COR-L47 (cell line): ENCODE data around the gene HELZ.
"Not testable (repeated sequence)": the region's sequence is repeated elsewhere in the genome, so short reads cannot be mapped to it uniquely, and the experiment has no call there.

Source experiments
- DNase-seq: peaks from one replicate; lab custom pipeline; 2025; lab: John Stamatoyannopoulos, UW

HELZ gene

GRCh38 chr17:67113486-67113885, 131.5 kb downstream of the HELZ start:
- no peak for DNase-seq

GRCh38 chr17:67111808-67112207, 133.2 kb downstream of the HELZ start:
- no peak for DNase-seq

DNA sequence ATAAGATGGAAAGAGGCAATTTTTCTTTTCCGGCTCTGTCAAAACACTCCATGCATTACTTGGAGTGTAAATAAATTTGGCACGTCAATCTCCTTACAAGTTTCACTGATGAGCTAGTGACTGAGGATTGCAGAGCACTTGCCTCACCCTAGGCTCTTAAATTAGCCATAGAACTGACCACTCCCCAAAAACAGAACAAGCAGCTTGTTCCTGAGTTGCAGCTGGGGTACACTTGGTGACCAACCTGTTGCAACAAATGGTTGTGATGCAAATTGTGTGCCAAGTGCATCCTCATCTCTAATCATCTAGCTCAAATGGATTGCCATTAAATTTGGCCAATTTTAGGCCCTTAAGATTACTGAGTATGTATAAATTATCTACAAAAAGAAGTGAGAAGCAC, 133.7 kb downstream of the HELZ start:
- no peak for DNase-seq

DNA sequence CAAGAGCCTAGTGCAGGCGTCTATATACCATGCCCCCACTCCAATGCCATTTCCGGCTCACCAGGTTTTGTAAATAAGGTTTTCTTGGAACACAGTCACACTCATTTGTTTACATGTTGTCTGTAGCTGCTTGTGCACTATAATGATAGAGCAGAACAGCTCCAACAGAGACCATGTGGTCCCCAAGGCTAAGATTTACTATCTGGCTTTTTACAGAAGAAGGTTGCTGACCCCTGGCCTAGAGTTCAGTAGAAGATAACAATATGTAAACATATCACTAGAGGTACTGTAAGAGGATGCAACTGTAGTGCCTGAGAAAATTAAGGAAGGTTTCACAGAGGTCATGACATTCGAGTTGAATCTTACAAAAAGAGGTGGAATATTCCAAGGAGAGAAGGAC, 134.4 kb downstream of the HELZ start:
- no peak for DNase-seq

DNA sequence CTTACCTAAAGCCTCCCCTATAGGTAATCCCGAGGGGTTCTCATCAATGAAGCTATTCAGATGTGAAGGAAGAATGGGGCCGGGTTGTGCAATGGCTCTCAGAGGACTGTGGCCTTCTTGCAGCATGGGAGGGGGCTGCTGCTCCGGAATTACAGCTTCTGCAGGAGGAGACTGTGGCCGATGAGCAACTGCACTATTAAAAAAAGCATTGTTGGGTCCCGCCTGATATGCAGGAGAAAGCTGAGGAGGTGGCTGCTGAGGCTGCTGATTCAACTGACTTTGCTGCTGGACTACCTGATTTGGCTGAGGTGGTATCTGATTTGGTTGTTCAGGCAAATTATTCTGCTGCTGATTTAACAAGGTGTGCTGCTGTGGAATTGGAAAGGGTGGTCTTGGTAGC, 135.9 kb downstream of the HELZ start:
- DNase-seq: no peak

- DNase-seq: no peak
Measured at GRCh38 chr17:67107811-67108775, 136.9 kb downstream of the HELZ start.

- DNase-seq: no peak
Measured at GRCh38 chr17:67107171-67107570, 137.8 kb downstream of the HELZ start.

DNA sequence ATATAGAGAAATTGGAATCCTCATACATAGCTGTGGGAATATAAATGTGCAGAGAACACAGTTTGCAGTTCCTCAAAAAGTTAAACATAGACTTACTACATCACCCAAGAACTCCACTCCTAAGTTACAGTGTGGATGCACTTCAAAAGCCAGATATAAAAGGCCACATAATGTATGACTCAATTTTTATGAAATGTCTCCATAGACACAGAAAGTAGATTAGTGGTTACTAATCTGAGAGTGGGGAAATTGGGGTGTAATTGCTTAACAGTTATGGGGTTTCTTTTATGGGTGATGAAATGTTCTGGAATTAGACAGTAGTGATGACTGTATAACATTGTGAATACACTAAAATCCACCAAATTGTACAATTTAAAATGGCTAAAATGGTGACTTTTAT, 139.8 kb downstream of the HELZ start:
- DNase-seq: no peak

- not testable (repeated sequence) for DNase-seq
Measured at GRCh38 chr17:67104641-67105040, 140.4 kb downstream of the HELZ start.

DNA sequence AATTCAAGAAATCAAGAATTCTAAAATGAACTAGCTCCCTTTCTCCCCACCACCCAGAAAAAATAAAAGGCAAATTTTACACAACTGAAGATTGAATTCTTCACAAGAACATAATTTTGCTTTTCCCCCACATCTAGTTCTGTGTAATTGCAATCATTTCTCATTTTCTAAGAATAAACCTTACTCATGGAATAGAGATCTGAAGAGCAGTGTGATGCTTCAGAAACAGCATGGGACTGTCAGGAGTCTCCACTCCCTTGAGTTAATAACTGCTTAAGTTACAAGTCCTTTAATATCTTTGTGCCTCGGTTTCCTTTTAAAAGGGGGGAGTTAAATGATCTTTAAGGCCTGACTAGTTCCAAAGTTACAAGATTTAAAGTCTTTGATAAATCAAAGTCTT, 147.0 kb downstream of the HELZ start:
- DNase-seq: no peak

DNA sequence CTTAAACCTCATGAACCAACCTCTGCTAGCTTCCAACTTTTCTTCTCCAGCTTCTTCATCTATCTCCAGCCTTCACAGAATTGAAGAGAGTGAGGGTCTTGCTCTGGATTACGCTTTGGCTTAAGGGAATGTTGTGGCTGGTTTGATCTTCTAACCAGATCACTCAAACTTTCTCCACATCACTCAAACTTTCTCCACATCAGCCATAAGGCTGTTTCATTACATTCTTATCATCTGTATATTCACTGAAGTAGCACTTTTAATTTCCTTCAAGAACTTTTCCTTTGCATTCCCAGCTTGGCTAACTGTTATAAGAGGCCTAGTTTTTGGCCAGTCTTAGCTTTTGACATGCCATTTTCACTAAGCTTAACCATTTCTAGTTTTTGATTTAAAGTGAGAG, 148.4 kb downstream of the HELZ start:
- DNase-seq: no peak

DNA sequence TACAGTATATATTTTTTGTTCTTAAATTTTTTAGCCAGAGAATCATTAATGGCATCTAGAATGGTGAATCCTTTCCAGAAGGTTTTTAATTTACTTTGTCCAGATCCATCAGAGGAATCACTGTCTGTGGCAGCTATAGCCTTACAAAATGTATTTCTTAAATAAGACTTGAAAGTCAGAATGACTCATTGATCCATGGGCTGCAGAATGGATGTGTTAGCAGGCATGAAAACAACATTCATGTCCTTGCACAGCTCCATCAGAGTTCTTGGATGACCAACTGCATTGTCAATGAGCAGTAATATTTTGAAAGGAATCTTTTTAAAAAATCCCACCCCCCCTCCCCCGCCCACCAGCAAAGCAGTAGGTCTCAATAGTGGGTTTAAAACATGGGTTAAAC, 149.2 kb downstream of the HELZ start:
- no peak for DNase-seq

- not testable (repeated sequence) for DNase-seq
Measured at GRCh38 chr17:67095291-67095690, 149.7 kb downstream of the HELZ start.

DNA sequence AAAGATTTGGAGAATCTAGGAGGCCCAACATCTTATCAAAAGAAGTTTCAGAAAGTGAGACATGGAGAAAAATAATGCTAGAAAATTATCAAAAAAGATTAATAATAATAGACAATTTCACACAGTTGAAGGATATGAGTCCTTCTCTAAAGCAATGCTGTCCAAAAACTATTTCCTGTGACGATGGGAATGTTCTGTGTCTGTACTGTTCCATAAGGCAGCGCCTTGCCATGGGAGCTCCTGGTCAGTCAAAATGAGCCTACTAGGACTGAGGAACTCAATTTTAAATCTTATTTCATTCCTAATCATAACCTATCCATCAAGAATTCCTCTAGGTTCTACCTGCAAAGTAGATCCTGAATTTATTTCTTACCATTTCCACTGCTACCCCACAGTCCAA, 151.6 kb downstream of the HELZ start:
- DNase-seq: no peak

GRCh38 chr17:67092710-67093109, 152.3 kb downstream of the HELZ start:
- not testable (repeated sequence) for DNase-seq

DNA sequence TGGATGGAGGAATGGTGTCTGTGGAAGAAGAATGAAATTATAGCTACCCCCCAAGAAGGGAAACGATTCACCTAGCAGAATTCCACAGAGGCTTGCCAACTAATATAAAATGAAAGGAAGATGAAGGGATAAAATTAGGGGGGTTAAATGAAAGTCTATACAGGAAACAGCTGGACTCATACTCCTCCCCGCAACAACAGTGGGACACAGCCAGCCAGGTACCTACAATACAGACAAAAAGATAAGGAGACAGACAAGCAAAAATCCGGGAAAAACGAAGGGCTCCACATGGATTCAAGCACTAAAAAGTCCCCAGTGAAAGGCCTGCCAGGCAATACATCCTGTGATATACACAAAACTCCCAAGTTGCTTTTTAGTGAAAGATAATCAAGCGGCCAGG, 152.7 kb downstream of the HELZ start:
- DNase-seq: no peak

GRCh38 chr17:67090341-67090740, 154.7 kb downstream of the HELZ start:
- DNase-seq: no peak

DNA sequence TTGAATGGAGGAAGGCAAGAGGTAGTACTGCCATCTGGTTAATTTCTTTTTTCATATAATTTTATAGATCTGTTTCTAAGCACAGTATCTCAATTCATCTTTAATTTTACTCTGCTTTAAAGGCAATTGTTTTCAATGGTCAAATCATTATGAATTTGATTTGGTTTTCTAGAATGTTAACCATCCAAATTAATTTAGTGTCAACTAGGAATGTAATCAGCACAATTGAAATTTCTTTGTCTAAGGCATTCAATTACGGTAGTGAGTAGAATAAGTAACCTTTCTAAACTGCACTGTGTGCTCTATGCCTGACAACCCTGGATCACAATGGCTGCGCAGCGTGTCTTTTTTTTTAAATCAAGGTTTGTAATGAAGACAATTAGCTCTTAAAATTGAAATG, 156.4 kb downstream of the HELZ start:
- DNase-seq: no peak

GRCh38 chr17:67085406-67085805, 159.6 kb downstream of the HELZ start:
- no peak for DNase-seq

DNA sequence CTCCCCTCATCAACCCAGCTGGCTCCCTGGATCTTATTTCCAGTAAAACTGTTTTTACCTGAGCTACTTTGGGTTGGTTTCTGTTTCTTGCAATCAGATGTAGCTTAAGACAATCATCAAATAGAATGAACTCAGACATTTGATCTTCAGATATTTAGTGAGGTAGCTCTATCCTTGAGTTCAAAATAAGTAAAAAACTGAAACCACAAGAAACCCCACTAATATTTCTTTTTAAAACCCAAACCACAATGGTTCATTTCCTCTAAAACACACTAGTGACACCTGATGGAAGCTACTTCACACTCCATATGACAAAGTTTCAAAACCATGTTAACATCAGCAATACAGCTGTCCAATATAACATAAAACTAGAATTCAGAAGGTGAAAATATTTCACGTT, 162.9 kb downstream of the HELZ start:
- DNase-seq: no peak

DNA sequence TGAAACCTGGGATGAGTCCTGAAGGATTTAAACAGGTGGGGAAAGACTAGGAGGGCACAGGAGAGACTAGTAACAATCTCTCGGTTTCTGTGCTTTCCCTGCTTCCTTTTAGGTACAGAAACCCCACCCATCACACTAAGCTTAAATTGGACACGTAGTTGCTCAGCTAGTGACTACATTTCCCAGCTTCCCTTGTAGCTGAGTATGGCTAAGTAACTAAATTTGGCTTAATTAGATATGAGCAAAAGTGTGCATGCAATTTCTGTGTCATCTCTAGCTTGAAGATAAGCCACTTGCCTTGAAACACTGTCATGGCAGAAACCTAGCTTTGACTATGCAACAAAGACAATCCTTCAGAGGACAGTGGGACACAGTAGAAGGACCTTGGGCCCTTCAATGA, 164.2 kb downstream of the HELZ start:
- DNase-seq: no peak

GRCh38 chr17:67079491-67079890, 165.5 kb downstream of the HELZ start:
- no peak for DNase-seq

DNA sequence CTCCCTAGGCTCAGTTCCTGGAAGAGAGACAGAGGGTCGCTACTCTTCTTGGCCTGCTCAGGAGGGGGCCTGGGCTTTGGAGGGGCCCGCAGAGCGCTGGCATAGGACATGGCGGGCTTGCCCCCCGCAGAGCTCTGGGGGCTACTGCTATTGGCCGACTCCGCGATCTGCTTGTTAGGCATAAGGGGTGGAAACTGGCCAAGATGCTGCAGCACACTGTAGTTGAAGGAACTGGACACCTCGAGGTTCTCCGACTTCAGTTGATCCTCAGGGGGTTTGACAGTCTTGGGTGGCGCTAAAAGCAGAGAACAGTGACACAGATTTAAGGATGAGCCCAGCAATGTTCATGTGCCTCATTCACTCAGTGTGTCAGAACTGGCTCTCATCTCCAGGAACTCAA, 166.7 kb downstream of the HELZ start:
- no peak for DNase-seq

- DNase-seq: no peak
Measured at GRCh38 chr17:67076290-67076689, 168.7 kb downstream of the HELZ start.
